ENCODE data around the gene SMIM14.

GRCh38 chr4:39569209-39569608 lies 69.5 kb downstream of the SMIM14 start:
- TF ChIP-seq USF2 (CRISPR knock-in tag; IDR thresholded peaks at IDR 0.05) (no peak), MAX (CRISPR knock-in tag; IDR thresholded peaks at IDR 0.05) (no peak), STAT6 (CRISPR knock-in tag; conservative IDR thresholded peaks at IDR 0.05; ENCODE audit: low read depth) (no peak), CTCF (IDR thresholded peaks at IDR 0.05) (no peak), E2F1 (CRISPR knock-in tag; IDR thresholded peaks at IDR 0.05) (no peak), PRRX2 (CRISPR knock-in tag; IDR thresholded peaks at IDR 0.05) (no peak)

All from WTC11 (cell line).